Kidney (tissue), 14 donors: ENCODE results near the gene JARID2. TPM values are rescaled to one million over a fixed set of nuclear protein-coding genes. Genes with fewer than 3 reads are reported as not detected.

Experiments
- DNase-seq, 5 donors: peaks; one replicate each; pipeline ENCODE4 v3.0.0-alpha.2; 2013 to 2020
- FAIRE-seq: peaks from 2 replicates; lab custom pipeline; 2012; peaks lifted over from hg19 to GRCh38; lab: Jason Lieb, UNC
- H3K27ac ChIP-seq, 2 donors: one replicate each; pipeline ENCODE4 v1.7.0; 2013; ENCODE audit warnings: low read depth in 2 of 2, low read length in 2 of 2, inconsistent platforms in 1 of 2
- H3K27me3 ChIP-seq: one replicate; pipeline ENCODE4 v1.7.1; 2013; ENCODE audit warnings: low read length, inconsistent platforms; ENCODE audit not compliant: control insufficient read depth, insufficient read depth
- H3K36me3 ChIP-seq, 3 donors: one replicate each; pipeline versions ENCODE4 v1.7.0 to v1.7.1; 2013; ENCODE audit warnings: low read length in 3 of 3, control low read depth in 1 of 3, inconsistent platforms in 1 of 3; ENCODE audit not compliant: insufficient read depth in 3 of 3, control insufficient read depth in 2 of 3
- H3K4me1 ChIP-seq, 3 donors: one replicate each; pipeline versions ENCODE4 v1.7.0 to v1.7.1; 2013; ENCODE audit warnings: low read length in 3 of 3, inconsistent platforms in 1 of 3, low read depth in 1 of 3; ENCODE audit not compliant: control insufficient read depth in 2 of 3, insufficient read depth in 2 of 3
- H3K4me3 ChIP-seq, 3 donors: one replicate each; pipeline versions ENCODE4 v1.7.0 to v1.8.1; 2013; ENCODE audit warnings: low read length in 3 of 3, control low read depth in 1 of 3, inconsistent platforms in 1 of 3
- H3K9ac ChIP-seq, 3 donors: one replicate each; pipeline versions ENCODE4 v1.7.0 to v1.7.1; 2013; ENCODE audit warnings: low read length in 3 of 3, control low read depth in 1 of 3, inconsistent platforms in 1 of 3
- H3K9me3 ChIP-seq, 3 donors: one replicate each; pipeline versions ENCODE4 v1.7.0 to v1.7.1; 2013; ENCODE audit warnings: low read length in 3 of 3, control low read depth in 1 of 3, inconsistent platforms in 1 of 3; ENCODE audit not compliant: control insufficient read depth in 2 of 3, insufficient read depth in 1 of 3
- CTCF ChIP-seq: IDR thresholded peaks from 3 replicates; pipeline ENCODE4 v1.5.1; 2012; ENCODE audit warnings: mild to moderate bottlenecking, moderate library complexity, borderline replicate concordance; ENCODE audit not compliant: insufficient read depth; ENCODE audit errors: extremely low read depth
- intact Hi-C: fragments of 100-400 bp; cut with DNase I; formaldehyde crosslinking; loops from one replicate; pipeline ENCODE4 v1.11.1; 2022
- polyA plus RNA-seq: library from polyadenylated mRNA; stranded (reverse); fragments of 350-450 nt; fragmentation: Illumina TruSeq; extraction: RNeasy Lipid Tissue Mini Kit (QIAGEN cat#74804); gene quantifications from one replicate; pipeline ENCODE4 v1.2.3, GENCODE V29; 2014; ENCODE audit warnings: low read depth, low replicate concordance; ENCODE audit not compliant: insufficient read depth
- total RNA-seq: library from RNA; stranded (reverse); fragmentation: NEBNext Ultra II Directional; extraction: Animal tissue kit (Norgen Biotek cat#: 25700); gene quantifications from one replicate; pipeline ENCODE4 v1.2.1, GENCODE V29; 2021
- donor health status: control.
- donor health status: control.
- donor health status: control.
- donor health status: control.
- donor health status: control.
- donor health status: DM: yes; HTN: yes; CAD: no.
- donor health status: Normal renal cell carcinoma (clear cell type).

JARID2 gene
- total and polyA plus RNA-seq, 2 donors from 2014 or later, result 1.8 to 12.3 TPM

- TF ChIP-seq CTCF, result no peak
- H3K9ac ChIP-seq, result no peak overlapping the region
- H3K36me3 ChIP-seq, result no peaks in the 10 kb centered on the region
- peaks cover 0 to 16% (median 0%) of the 10 kb centered on the region in 3 donors for H3K4me1 ChIP-seq
- FAIRE-seq, result no peak
- DNase-seq, result no peak
- H3K27ac ChIP-seq, result no peak overlapping the region
- H3K4me3 ChIP-seq, result no peak overlapping the region
- H3K9me3 ChIP-seq, result no peaks in the 10 kb centered on the region
- no peaks in the 10 kb centered on the region for H3K27me3 ChIP-seq
- intact Hi-C loops, result no loop called here
Observed at GRCh38 chr6:15313367-15313766, 67.5 kb downstream of the JARID2 start.

GRCh38 chr6:15316754-15317153, 70.9 kb downstream of the JARID2 start:
- TF ChIP-seq CTCF, result no peak
- no peak for DNase-seq
- Histone ChIP-seq H3K4me3 (no peak overlapping the region), H3K4me1 (peaks cover 0 to 9% (median 0%) of the 10 kb centered on the region in 3 donors), H3K36me3 (no peaks in the 10 kb centered on the region), H3K9ac (no peak overlapping the region), H3K27ac (no peak overlapping the region), H3K27me3 (no peaks in the 10 kb centered on the region), H3K9me3 (no peaks in the 10 kb centered on the region)
- intact Hi-C loops, result no loop called here
- no peak for FAIRE-seq

GRCh38 chr6:15317251-15317650, 71.4 kb downstream of the JARID2 start:
- Histone ChIP-seq H3K4me3 (no peak overlapping the region), H3K36me3 (no peaks in the 10 kb centered on the region), H3K27ac (no peak overlapping the region), H3K4me1 (peaks cover 0 to 9% (median 0%) of the 10 kb centered on the region in 3 donors), H3K27me3 (no peaks in the 10 kb centered on the region), H3K9me3 (no peaks in the 10 kb centered on the region), H3K9ac (no peak overlapping the region)
- no peak for DNase-seq
- TF ChIP-seq CTCF, result no peak
- intact Hi-C loops, result no loop called here
- no peak for FAIRE-seq
